Suprapubic skin (tissue), 4 donors: Measurements from ENCODE around the gene TM9SF4. TPM values are rescaled to one million over a fixed set of nuclear protein-coding genes. Genes with fewer than 3 reads are reported as not detected.

Experiments used
- DNase-seq, 2 donors: peaks; one replicate each; pipeline ENCODE4 v3.0.0-alpha.2; 2019; ENCODE audit warnings: low spot score in 2 of 2
- H3K27ac ChIP-seq: fragments of 200-600 bp; sonication (generic); one replicate; pipeline ENCODE4 v1.5.1; 2019
- H3K27me3 ChIP-seq: fragments of 200-600 bp; sonication (generic); one replicate; pipeline ENCODE4 v1.5.1; 2019
- H3K36me3 ChIP-seq: fragments of 200-600 bp; sonication (generic); one replicate; pipeline ENCODE4 v1.5.1; 2019
- H3K4me1 ChIP-seq: fragments of 200-600 bp; sonication (generic); one replicate; pipeline ENCODE4 v1.5.1; 2019
- H3K4me3 ChIP-seq: fragments of 200-600 bp; sonication (generic); one replicate; pipeline ENCODE4 v1.5.1; 2019; ENCODE audit warnings: mild to moderate bottlenecking
- H3K9me3 ChIP-seq: fragments of 200-600 bp; sonication (generic); one replicate; pipeline ENCODE4 v1.5.1; 2019
- CTCF ChIP-seq, 2 donors: fragments of 200-600 bp in 1 of 2; fragments of 450-650 bp in 1 of 2; sonication (generic) in 1 of 2; IDR thresholded peaks; one replicate each; pipeline ENCODE4 v1.5.1; 2016 to 2019; ENCODE audit warnings: antibody characterized with exemption in 2 of 2, mild to moderate bottlenecking in 1 of 2, moderate library complexity in 1 of 2
- EP300 ChIP-seq: sonication (generic); formaldehyde crosslinking; IDR thresholded peaks from one replicate; pipeline ENCODE4 v1.6.1; 2017; ENCODE audit warnings: antibody characterized with exemption
- POLR2A ChIP-seq, 2 donors: fragments of 450-650 bp; IDR thresholded peaks; one replicate each; pipeline ENCODE4 v1.6.1; 2017; ENCODE audit warnings: antibody characterized with exemption in 2 of 2, mild to moderate bottlenecking in 2 of 2, moderate library complexity in 2 of 2
- POLR2AphosphoS5 ChIP-seq, 3 donors: sonication (generic); formaldehyde crosslinking; IDR thresholded peaks; one replicate each; pipeline ENCODE4 v1.6.1; 2017; ENCODE audit warnings: antibody characterized with exemption in 3 of 3
- WGBS: methylation state at CpG from one replicate; pipeline ENCODE4 v1.1.5; 2018; 5-methylcytosine and 5-hydroxymethylcytosine counted together
- total RNA-seq, 4 donors: library from RNA; depleted of rRNA; stranded (reverse); fragments of >200 nt; gene quantifications; one replicate each; pipeline ENCODE4 v1.1.0, GENCODE V29; 2016

The TM9SF4 gene
- total RNA-seq, 4 donors from 2014 or later, result 45.5 to 54.9 (median 51.6) TPM

- H3K36me3 ChIP-seq, result no peaks in the 10 kb centered on the region
- no peaks in the 10 kb centered on the region for H3K27me3 ChIP-seq
- H3K4me3 ChIP-seq, result no peak overlapping the region
- 83% methylated on average over 2 of the region's 2 CpGs for WGBS
- TF ChIP-seq EP300, result no peak
- no peak for TF ChIP-seq CTCF (IDR thresholded peaks at IDR 0.05)
- TF ChIP-seq POLR2A (IDR thresholded peaks at IDR 0.05), result no peak
- no peak for TF ChIP-seq POLR2AphosphoS5 (IDR thresholded peaks at IDR 0.05)
- peak in 1 of 2 donors; percentile 41 for DNase-seq
- no peaks in the 10 kb centered on the region for H3K4me1 ChIP-seq
- H3K9me3 ChIP-seq, result no peaks in the 10 kb centered on the region
- no peak overlapping the region for H3K27ac ChIP-seq
Observed at GRCh38 chr20:32179515-32179914, 70.0 kb downstream of the TM9SF4 start.

DNA sequence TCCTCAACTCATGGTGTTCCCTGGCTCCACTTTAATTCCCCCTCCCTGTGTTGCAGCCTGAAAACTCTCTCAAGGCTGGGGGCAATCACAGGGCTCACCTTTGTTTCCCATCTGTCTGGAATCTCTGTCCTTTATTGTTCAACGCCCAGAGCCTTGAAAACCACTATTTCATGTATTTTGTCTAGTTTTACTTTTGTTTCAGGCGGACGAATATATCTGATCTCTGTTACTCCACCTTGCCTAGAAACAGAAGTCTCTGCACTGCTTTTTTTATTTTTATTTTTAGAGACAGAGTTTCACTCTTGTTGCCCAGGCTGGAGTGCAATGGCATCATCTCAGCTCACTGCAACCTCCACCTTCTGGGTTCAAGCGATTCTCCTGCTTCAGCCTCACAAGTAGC lies 70.4 kb downstream of the TM9SF4 start:
- WGBS, result 90% methylated on average over 4 of the region's 4 CpGs
- H3K27ac ChIP-seq, result no peak overlapping the region
- TF ChIP-seq POLR2AphosphoS5 (IDR thresholded peaks at IDR 0.05) (no peak), EP300 (no peak), POLR2A (IDR thresholded peaks at IDR 0.05) (no peak), CTCF (IDR thresholded peaks at IDR 0.05) (no peak)
- no peak overlapping the region for H3K4me3 ChIP-seq
- no peaks in the 10 kb centered on the region for H3K27me3 ChIP-seq
- H3K4me1 ChIP-seq, result no peaks in the 10 kb centered on the region
- DNase-seq, result no peak
- no peaks in the 10 kb centered on the region for H3K36me3 ChIP-seq
- H3K9me3 ChIP-seq, result no peaks in the 10 kb centered on the region

DNA sequence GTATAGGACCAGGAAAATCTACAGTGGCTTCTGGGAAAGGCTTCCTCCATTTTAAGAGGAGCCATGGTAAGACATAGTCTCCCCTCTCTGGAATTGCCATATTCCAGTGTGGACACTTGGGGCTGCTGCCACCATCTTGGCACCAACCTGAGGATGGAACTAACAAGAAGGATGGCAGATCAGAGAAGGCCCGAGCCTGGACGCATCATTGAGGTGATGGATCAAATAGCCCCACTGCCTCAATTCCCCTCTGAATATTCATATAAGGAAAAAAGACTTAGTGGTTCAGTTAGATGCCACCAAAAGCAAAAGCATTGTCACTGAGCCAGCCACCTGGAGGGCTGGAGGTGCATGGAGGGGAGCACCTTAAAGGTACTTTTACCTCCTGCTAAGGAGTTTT lies 72.1 kb downstream of the TM9SF4 start:
- WGBS, result 88% methylated on average over 2 of the region's 2 CpGs
- H3K27me3 ChIP-seq, result no peaks in the 10 kb centered on the region
- TF ChIP-seq CTCF (IDR thresholded peaks at IDR 0.05) (no peak), EP300 (no peak), POLR2A (IDR thresholded peaks at IDR 0.05) (no peak), POLR2AphosphoS5 (IDR thresholded peaks at IDR 0.05) (no peak)
- H3K4me1 ChIP-seq, result no peaks in the 10 kb centered on the region
- H3K27ac ChIP-seq, result no peak overlapping the region
- H3K9me3 ChIP-seq, result no peaks in the 10 kb centered on the region
- no peaks in the 10 kb centered on the region for H3K36me3 ChIP-seq
- no peak overlapping the region for H3K4me3 ChIP-seq
- peak in 1 of 2 donors; percentile 7 for DNase-seq

- Histone ChIP-seq H3K4me1 (peaks cover 4% of the 10 kb centered on the region), H3K27me3 (no peaks in the 10 kb centered on the region), H3K36me3 (no peaks in the 10 kb centered on the region), H3K4me3 (no peak overlapping the region), H3K27ac (no peak overlapping the region), H3K9me3 (no peaks in the 10 kb centered on the region)
- no peak for TF ChIP-seq EP300
- no peak for TF ChIP-seq POLR2A (IDR thresholded peaks at IDR 0.05)
- no peak for TF ChIP-seq POLR2AphosphoS5 (IDR thresholded peaks at IDR 0.05)
- TF ChIP-seq CTCF (IDR thresholded peaks at IDR 0.05), result no peak
- 85% methylated on average over 3 of the region's 4 CpGs for WGBS
- DNase-seq, result peak in 1 of 2 donors; percentile 30
Observed at GRCh38 chr20:32183947-32184635, 74.6 kb downstream of the TM9SF4 start.

DNA sequence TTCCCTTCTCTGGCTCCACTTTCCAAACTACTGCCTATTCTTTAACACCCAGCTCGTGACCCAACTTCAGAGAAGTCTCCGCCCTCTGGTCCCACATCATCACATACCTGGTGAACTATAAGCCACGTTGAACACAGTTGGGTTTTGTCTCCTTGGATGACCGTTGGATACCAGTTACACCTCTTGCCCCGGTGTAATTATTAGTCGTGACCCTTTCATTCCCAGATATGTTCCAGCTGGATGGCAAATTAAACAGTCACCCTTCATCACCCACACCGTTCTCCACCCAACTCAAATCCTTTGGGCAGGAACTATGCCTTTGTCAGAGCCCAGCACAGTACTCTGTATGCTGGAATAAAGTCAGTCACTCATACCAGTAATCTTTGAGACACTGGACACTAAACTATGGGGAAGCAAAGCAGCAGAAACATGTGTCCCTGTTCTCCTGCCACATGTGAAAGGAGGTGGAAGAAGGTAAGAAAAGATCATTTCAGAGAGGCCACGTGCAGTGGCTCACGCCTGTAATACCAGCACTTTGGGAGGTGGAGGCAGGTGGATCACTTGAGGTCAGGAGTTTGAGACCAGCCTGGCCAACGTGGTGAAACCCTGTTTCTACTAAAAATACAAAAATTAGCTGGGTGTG lies 75.6 kb downstream of the TM9SF4 start:
- Histone ChIP-seq H3K9me3 (no peaks in the 10 kb centered on the region), H3K27ac (no peak overlapping the region)
- 84% methylated on average over 10 of the region's 10 CpGs for WGBS

More for the DNA sequence above, 75.6 kb downstream of the TM9SF4 start:
- H3K4me3 ChIP-seq, result no peak overlapping the region
- no peaks in the 10 kb centered on the region for H3K36me3 ChIP-seq
- DNase-seq, result peak in 1 of 2 donors; percentile 24
- H3K27me3 ChIP-seq, result no peaks in the 10 kb centered on the region
- H3K4me1 ChIP-seq, result peaks cover 14% of the 10 kb centered on the region
- no peak for TF ChIP-seq POLR2AphosphoS5 (IDR thresholded peaks at IDR 0.05)
- no peak for TF ChIP-seq POLR2A (IDR thresholded peaks at IDR 0.05)
- no peak for TF ChIP-seq CTCF (IDR thresholded peaks at IDR 0.05)
- TF ChIP-seq EP300, result no peak
